K562 (cell line): ENCODE data around the gene SAMD13. TPM values are rescaled to one million over a fixed set of nuclear protein-coding genes. Genes with fewer than 3 reads are reported as not detected.

ENCODE experiments used
- CTCF ChIP-seq, 3 experiments: IDR thresholded peaks in 2 of 3; conservative IDR thresholded peaks in 1 of 3; 2 replicates each; pipeline ENCODE4 v1.5.1; 2011 to 2012; ENCODE audit warnings: low read length in 3 of 3, mild to moderate bottlenecking in 3 of 3, control low read depth in 2 of 3, improper control_type of control experiment in 1 of 3, inconsistent platforms in 1 of 3, low read depth in 1 of 3, mixed read lengths in 1 of 3, moderate library complexity in 1 of 3; ENCODE audit not compliant: insufficient read depth in 2 of 3
- ELK1 ChIP-seq: sonication (generic); formaldehyde crosslinking; IDR thresholded peaks from 2 replicates; pipeline ENCODE4 v1.8.1; 2022; ENCODE audit warnings: missing genetic modification reagents
- GATAD2A ChIP-seq: fragments of 450-650 bp; IDR thresholded peaks from 2 replicates; pipeline ENCODE4 v1.6.1; 2017
- GTF2F1 ChIP-seq: IDR thresholded peaks from 2 replicates; pipeline ENCODE4 v1.6.1; 2011; ENCODE audit warnings: low read depth, low read length, improper control_type of control experiment
- HNRNPH1 ChIP-seq: fragments of 200-400 bp; formaldehyde crosslinking; optimal IDR thresholded peaks from 2 replicates; pipeline ENCODE3; 2017; ENCODE audit warnings: low read depth, mild to moderate bottlenecking, low read length, moderate library complexity
- HNRNPLL ChIP-seq: fragments of 200-400 bp; formaldehyde crosslinking; IDR thresholded peaks from 2 replicates; pipeline ENCODE4 v1.6.1; 2017; ENCODE audit warnings: low read length, low read depth, mild to moderate bottlenecking; ENCODE audit not compliant: poor library complexity, severe bottlenecking
- ILK ChIP-seq: fragments of 450-650 bp; IDR thresholded peaks from 2 replicates; pipeline ENCODE4 v1.6.1; 2016; ENCODE audit warnings: missing genetic modification characterization, low read depth, mild to moderate bottlenecking, missing compliant biosample characterization, moderate library complexity, borderline replicate concordance
- MAZ ChIP-seq, 2 experiments: fragments of 450-650 bp in 1 of 2; sonication (generic) in 1 of 2; formaldehyde crosslinking; IDR thresholded peaks in 1 of 2; conservative IDR thresholded peaks in 1 of 2; 2 replicates each; pipeline versions ENCODE4 v1.4.0 to v1.5.0; 2020; ENCODE audit warnings: mild to moderate bottlenecking in 1 of 2, missing genetic modification reagents in 1 of 2
- MEF2A ChIP-seq: IDR thresholded peaks from 2 replicates; pipeline ENCODE4 v1.6.1; 2011; ENCODE audit warnings: low read depth, mild to moderate bottlenecking, low read length, moderate library complexity; ENCODE audit not compliant: control insufficient read depth
- MXI1 ChIP-seq: IDR thresholded peaks from 2 replicates; pipeline ENCODE4 v1.6.1; 2011; ENCODE audit warnings: low read depth, mild to moderate bottlenecking, improper control_type of control experiment, low read length
- NCOR1 ChIP-seq: fragments of 450-650 bp; IDR thresholded peaks from 2 replicates; pipeline ENCODE4 v1.6.1; 2016; ENCODE audit warnings: mild to moderate bottlenecking, moderate library complexity
- POLR2AphosphoS5 ChIP-seq: IDR thresholded peaks from 2 replicates; pipeline ENCODE4 v1.6.1; 2011; ENCODE audit warnings: mild to moderate bottlenecking, low read depth, low read length, moderate library complexity; ENCODE audit not compliant: control insufficient read depth, insufficient read depth
- RBBP5 ChIP-seq: fragments of 200-600 bp; sonication (generic); IDR thresholded peaks from 2 replicates; pipeline ENCODE4 v1.6.1; 2012; ENCODE audit warnings: borderline replicate concordance, mild to moderate bottlenecking, low read length, control low read depth, inconsistent platforms; ENCODE audit not compliant: insufficient read depth, poor library complexity, severe bottlenecking
- RBM25 ChIP-seq: fragments of 200-400 bp; formaldehyde crosslinking; IDR thresholded peaks from 2 replicates; pipeline ENCODE4 v1.6.1; 2018; ENCODE audit warnings: low read length, low read depth, moderate library complexity; ENCODE audit not compliant: severe bottlenecking
- SNAPC5 ChIP-seq: fragments of 250-450 bp; sonication (Bioruptor Pico); IDR thresholded peaks from 2 replicates; pipeline ENCODE4 v1.8.0; 2021; ENCODE audit warnings: moderate library complexity, mild to moderate bottlenecking, inconsistent platforms
- STAT6 ChIP-seq: sonication (generic); formaldehyde crosslinking; IDR thresholded peaks from 2 replicates; pipeline ENCODE4 v1.8.1; 2023; ENCODE audit warnings: mild to moderate bottlenecking, missing genetic modification reagents
- TCF7L2 ChIP-seq: fragments of 150-350 bp; IDR thresholded peaks from 2 replicates; pipeline ENCODE4 v1.6.1; 2016; ENCODE audit warnings: low read depth, mild to moderate bottlenecking, low read length, moderate library complexity
- XRCC4 ChIP-seq: IDR thresholded peaks from one replicate; pipeline ENCODE4 v1.6.1; 2011; ENCODE audit not compliant: insufficient read depth, insufficient read length; ENCODE audit errors: extremely low read depth
- ZC3H8 ChIP-seq: fragments of 450-650 bp; IDR thresholded peaks from 2 replicates; pipeline ENCODE4 v1.6.1; 2017
- ZNF586 ChIP-seq: fragments of 450-650 bp; formaldehyde crosslinking; conservative IDR thresholded peaks from 2 replicates; pipeline ENCODE4 v1.4.0; 2020; ENCODE audit warnings: mild to moderate bottlenecking, moderate library complexity
- ZNF695 ChIP-seq: fragments of 450-650 bp; formaldehyde crosslinking; IDR thresholded peaks from 2 replicates; pipeline ENCODE4 v1.4.0; 2020; ENCODE audit warnings: mild to moderate bottlenecking, moderate library complexity
- ZNF766 ChIP-seq: fragments of 200-800 bp; sonication (Bioruptor generic); conservative IDR thresholded peaks from 2 replicates; pipeline ENCODE4 v1.6.1; 2016; ENCODE audit warnings: missing genetic modification characterization, missing compliant biosample characterization
- ZNF77 ChIP-seq: fragments of 250-450 bp; sonication (Bioruptor Pico); IDR thresholded peaks from 2 replicates; pipeline ENCODE4 v1.5.0; 2020
- polyA plus RNA-seq, 8 experiments: library from polyadenylated mRNA; depleted of rRNA in 4 of 8; stranded (reverse) in 5 of 8; unstranded in 3 of 8; fragments of >200 nt; fragmentation: Nextera tagmentation in 2 of 8; fragmentation: Illumina TruSeq in 1 of 8; extraction: Ambion mirVana in 2 of 8; extraction: Trizol in 1 of 8; gene quantifications; 2 replicates each; pipeline versions ENCODE4 v1.2.1 to v1.2.3, GENCODE V29; 2011 to 2014; ENCODE audit warnings: inconsistent platforms in 1 of 8, missing spikeins in 1 of 8
- total RNA-seq, 7 experiments: library from RNA; depleted of rRNA in 6 of 7; stranded (reverse); fragments of >200 nt in 6 of 7; fragmentation: Illumina TruSeq in 2 of 7; extraction: Trizol in 2 of 7; gene quantifications; 2 replicates each; pipeline versions ENCODE4 v1.2.1 to v1.2.3, GENCODE V29; 2011 to 2021; ENCODE audit warnings: low replicate concordance in 1 of 7

Gene SAMD13
- total and polyA plus RNA-seq, 9 of the 15 experiments (the other 6 are each of a cell fraction or from before 2014, with no cell fraction given): 0.78 to 2.7 (median 1.00) TPM

GRCh38 chr1:84387480-84388163 is 86.1 kb downstream of the SAMD13 start (continued):
- TF ChIP-seq ZNF586 (CRISPR knock-in tag): no peak
- peak; percentile 57 to 80 (median 68) for TF ChIP-seq CTCF (IDR thresholded peaks at IDR 0.05 in 2 of 3, conservative IDR thresholded peaks at IDR 0.05 in 1 of 3; ENCODE audit: insufficient read depth in 2 of 3, low read depth in 1 of 3, low read length in 3 of 3)
- TF ChIP-seq HNRNPLL: no peak
- no peak for TF ChIP-seq MEF2A
- no peak for TF ChIP-seq RBBP5
- TF ChIP-seq TCF7L2: no peak
- 0 out of 4 replicates have a peak, but pooled peaks of 1 of the 2 experiments have one; percentile 20 for TF ChIP-seq MAZ (CRISPR knock-in tag; conservative IDR thresholded peaks at IDR 0.05 in 1 of 2, IDR thresholded peaks at IDR 0.05 in 1 of 2)
- TF ChIP-seq MXI1: no peak
- TF ChIP-seq POLR2AphosphoS5: no peak
- TF ChIP-seq ZNF695 (CRISPR knock-in tag): no peak
- TF ChIP-seq NCOR1: no peak
- TF ChIP-seq ZNF766 (CRISPR knock-in tag): no peak
- TF ChIP-seq RBM25: no peak
- TF ChIP-seq ZNF77 (CRISPR knock-in tag): no peak
- TF ChIP-seq GTF2F1: no peak
- TF ChIP-seq ZC3H8: no peak
- TF ChIP-seq SNAPC5 (CRISPR knock-in tag): no peak
- no peak for TF ChIP-seq ELK1 (CRISPR knock-in tag)
- TF ChIP-seq XRCC4: no peak
- no peak for TF ChIP-seq HNRNPH1
- no peak for TF ChIP-seq ILK (tag)
- TF ChIP-seq STAT6: no peak
- no peak for TF ChIP-seq GATAD2A
